HCT116 (cell line): Measurements from ENCODE around the gene URB1. TPM values are rescaled to one million over a fixed set of nuclear protein-coding genes. Genes with fewer than 3 reads are reported as not detected.

ENCODE experiments used
- ATAC-seq: fragments of 200-7000 bp; cut with Tn5 transposase; 2 replicates; pipeline ENCODE4 v1.9.1; 2020; ENCODE audit warnings: mild to moderate bottlenecking, moderate library complexity
- BruUV-seq: library from RNA; stranded (reverse); fragments of 400-500 nt; replicated peaks from 2 replicates; lab custom pipeline; 2021; lab: Mats Ljungman, UMichigan
- CTCF ChIA-PET: fragments of 300-600 bp; sonication (Branson Sonifier 250); formaldehyde crosslinking; loops from one replicate; lab custom pipeline; 2021; ENCODE audit warnings: antibody characterized with exemption; lab: Charles Lee
- POLR2A ChIA-PET: fragments of 300-600, 350-600 bp; sonication (Branson Sonifier 250); formaldehyde crosslinking; loops from one replicate; lab custom pipeline; 2021; ENCODE audit warnings: antibody characterized with exemption; lab: Charles Lee
- RAD21 ChIA-PET, 2 experiments: fragments of 300-600 bp; sonication (Branson Sonifier 250); formaldehyde crosslinking; loops; one replicate each; lab custom pipeline; 2023; ENCODE audit warnings: low total read pairs in 2 of 2; ENCODE audit not compliant: uncharacterized antibody in 2 of 2, unreplicated experiment in 2 of 2, low non-redundant PET in 1 of 2; lab: Charles Lee
- DNase-seq: peaks from one replicate; pipeline ENCODE4 v3.0.0-alpha.2; 2010; ENCODE audit warnings: low read depth, low spot score
- H2AFZ ChIP-seq: fragments of 200-600 bp; shearing (Covaris generic), sonication (generic); 2 replicates; pipeline ENCODE4 v1.6.1; 2017; ENCODE audit warnings: low read depth, mixed run types, mixed read lengths, antibody characterized with exemption, low read length; ENCODE audit not compliant: poor library complexity, severe bottlenecking
- H3K27ac ChIP-seq: 2 replicates; pipeline ENCODE4 v1.5.1; 2012; ENCODE audit warnings: low read depth, low read length
- H3K27me3 ChIP-seq: fragments of 200-600 bp; sonication (generic); 2 replicates; pipeline ENCODE4 v1.6.1; 2016; ENCODE audit warnings: mixed run types, low read length, mixed read lengths; ENCODE audit not compliant: insufficient read depth
- H3K36me3 ChIP-seq, 2 experiments: fragments of 200-500 bp in 1 of 2; fragments of 200-600 bp in 1 of 2; sonication (Bioruptor generic) in 1 of 2; sonication (generic) in 1 of 2; 2 replicates each; pipeline versions ENCODE4 v1.5.1 to v1.6.1; 2014 to 2016; ENCODE audit warnings: low read length in 2 of 2, inconsistent platforms in 1 of 2, mixed read lengths in 1 of 2, mixed run types in 1 of 2; ENCODE audit not compliant: insufficient read depth in 2 of 2, control insufficient read depth in 1 of 2
- H3K4me1 ChIP-seq, 2 experiments: fragments of 200-600 bp in 1 of 2; sonication (generic) in 1 of 2; 2 replicates each; pipeline versions ENCODE4 v1.5.1 to v1.6.1; 2012 to 2017; ENCODE audit warnings: low read length in 2 of 2, inconsistent platforms in 1 of 2, mild to moderate bottlenecking in 1 of 2, mixed read lengths in 1 of 2, mixed run types in 1 of 2, moderate library complexity in 1 of 2; ENCODE audit not compliant: insufficient read depth in 2 of 2, control insufficient read depth in 1 of 2
- H3K4me2 ChIP-seq: fragments of 200-600 bp; sonication (generic); 2 replicates; pipeline ENCODE4 v1.6.1; 2017; ENCODE audit warnings: mixed run types, low read length, mixed read lengths
- H3K4me3 ChIP-seq, 2 experiments: fragments of 200-600 bp in 1 of 2; sonication (generic) in 1 of 2; replicated peaks in 1 of 2; 2 replicates each; pipeline ENCODE4 v1.5.1; 2011 to 2016; ENCODE audit warnings: low read length in 2 of 2, control low read depth in 1 of 2, low read depth in 1 of 2, mild to moderate bottlenecking in 1 of 2, mixed read lengths in 1 of 2, mixed run types in 1 of 2
- H3K79me2 ChIP-seq: fragments of 200-600 bp; sonication (generic); 2 replicates; pipeline ENCODE4 v1.6.1; 2017; ENCODE audit warnings: mild to moderate bottlenecking, mixed run types, low read length, moderate library complexity, mixed read lengths; ENCODE audit not compliant: insufficient read depth
- H3K9ac ChIP-seq: fragments of 200-600 bp; sonication (generic); 2 replicates; pipeline ENCODE4 v1.6.1; 2016; ENCODE audit warnings: low read length, mixed read lengths
- H3K9me2 ChIP-seq: fragments of 200-600 bp; sonication (generic), shearing (Covaris generic); 2 replicates; pipeline ENCODE4 v1.6.1; 2017; ENCODE audit warnings: mixed run types, mild to moderate bottlenecking, moderate library complexity; ENCODE audit not compliant: insufficient read depth
- H3K9me3 ChIP-seq, 2 experiments: fragments of 200-500 bp in 1 of 2; fragments of 200-600 bp in 1 of 2; sonication (Bioruptor generic) in 1 of 2; sonication (generic) in 1 of 2; 2 replicates each; pipeline ENCODE4 v1.6.1; 2014 to 2017; ENCODE audit warnings: low read length in 2 of 2, mixed read lengths in 2 of 2, inconsistent platforms in 1 of 2, low read depth in 1 of 2, mild to moderate bottlenecking in 1 of 2, mixed run types in 1 of 2, moderate library complexity in 1 of 2; ENCODE audit not compliant: control insufficient read depth in 1 of 2, insufficient read depth in 1 of 2
- H4K20me1 ChIP-seq: fragments of 200-600 bp; sonication (generic), shearing (Covaris generic); 2 replicates; pipeline ENCODE4 v1.6.1; 2017; ENCODE audit warnings: mixed run types, mild to moderate bottlenecking, moderate library complexity; ENCODE audit not compliant: insufficient read depth
- JUND ChIP-seq: IDR thresholded peaks from 2 replicates; pipeline ENCODE4 v1.6.1; 2012
- ZBTB33 ChIP-seq: IDR thresholded peaks from 2 replicates; pipeline ENCODE4 v1.6.1; 2011; ENCODE audit warnings: mild to moderate bottlenecking, low read length, moderate library complexity; ENCODE audit not compliant: insufficient replicate concordance; ENCODE audit errors: extremely low read depth
- intact Hi-C: fragments of 100-400 bp; cut with micrococcal nuclease; formaldehyde crosslinking; loops from 2 replicates; pipeline ENCODE4 v1.10.0; 2022
- total RNA-seq: library from RNA; stranded (reverse); gene quantifications from one replicate; pipeline ENCODE4 v1.2.1, GENCODE V29; 2021; ENCODE audit not compliant: unreplicated experiment

Gene URB1
- total RNA-seq, 1 experiment from 2014 or later, result 28.3 TPM

GRCh38 chr21:32332463-32332951, 60.3 kb downstream of the URB1 start:
- CTCF ChIA-PET, result no interaction called here

More at GRCh38 chr21:32332463-32332951, 60.3 kb downstream of the URB1 start:
- ChIA-PET RAD21 (no interaction called here), POLR2A (no interaction called here)
- Histone ChIP-seq H4K20me1 (peaks cover 4% of the 10 kb centered on the region; the same call in 1 of the 2 replicates), H3K4me2 (no peak overlapping the region), H3K4me1 (no peaks in the 10 kb centered on the region), H3K36me3 (peaks cover 55 to 79% of the 10 kb centered on the region in 2 experiments), H3K9me3 (no peaks in the 10 kb centered on the region), H3K9me2 (no peaks in the 10 kb centered on the region), H2AFZ (no peak overlapping the region), H3K9ac (no peak overlapping the region), H3K4me3 (no peak overlapping the region), H3K27ac (no peak overlapping the region), H3K27me3 (no peaks in the 10 kb centered on the region), H3K79me2 (peaks cover 30% of the 10 kb centered on the region)
- no peak for DNase-seq
- ATAC-seq, result no peak
- TF ChIP-seq ZBTB33 (no peak), JUND (no peak)
- BruUV-seq, result no TSS peak
- intact Hi-C loops, result no loop called here
